Smooth muscle cell (in vitro differentiated cells): ENCODE data around the gene VCAN. TPM values are rescaled to one million over a fixed set of nuclear protein-coding genes. Genes with fewer than 3 reads are reported as not detected.

ENCODE experiments used
- DNase-seq: peaks from one replicate; lab custom pipeline; 2025; ENCODE audit not compliant: unreplicated experiment; lab: John Stamatoyannopoulos, UW
- H2AFZ ChIP-seq: fragments of 200-600 bp; sonication (generic); 2 replicates; pipeline ENCODE4 v1.6.0; 2016; ENCODE audit warnings: antibody characterized with exemption, low read depth, mild to moderate bottlenecking
- H3F3A ChIP-seq: fragments of 200-600 bp; sonication (generic); 2 replicates; pipeline ENCODE4 v1.6.0; 2017; ENCODE audit warnings: antibody characterized with exemption, low read depth
- H3K27ac ChIP-seq: fragments of 200-600 bp; sonication (generic); 2 replicates; pipeline ENCODE4 v1.5.1; 2016; ENCODE audit warnings: low read depth, mild to moderate bottlenecking
- H3K27me3 ChIP-seq: fragments of 200-600 bp; sonication (generic); 2 replicates; pipeline ENCODE4 v1.6.1; 2016; ENCODE audit warnings: low read depth, mild to moderate bottlenecking
- H3K36me3 ChIP-seq: fragments of 200-600 bp; sonication (generic); 2 replicates; pipeline ENCODE4 v1.5.1; 2016; ENCODE audit warnings: low read depth
- H3K4me1 ChIP-seq: fragments of 200-600 bp; sonication (generic); 2 replicates; pipeline ENCODE4 v1.5.1; 2016; ENCODE audit warnings: low read depth
- H3K4me2 ChIP-seq: fragments of 200-600 bp; sonication (generic); 2 replicates; pipeline ENCODE4 v1.6.0; 2016; ENCODE audit warnings: mild to moderate bottlenecking
- H3K4me3 ChIP-seq: fragments of 200-600 bp; sonication (generic); 2 replicates; pipeline ENCODE4 v1.5.1; 2016; ENCODE audit warnings: mild to moderate bottlenecking
- H3K79me2 ChIP-seq: fragments of 200-600 bp; sonication (generic); 2 replicates; pipeline ENCODE4 v1.6.0; 2016; ENCODE audit warnings: low read depth, mild to moderate bottlenecking
- H3K9ac ChIP-seq: fragments of 200-600 bp; sonication (generic); 2 replicates; pipeline ENCODE4 v1.6.0; 2016; ENCODE audit warnings: low read depth
- H3K9me3 ChIP-seq: fragments of 200-600 bp; sonication (generic); replicated peaks from 2 replicates; pipeline ENCODE4 v1.5.1; 2016; ENCODE audit warnings: low read depth
- H4K20me1 ChIP-seq: fragments of 200-600 bp; sonication (generic); 2 replicates; pipeline ENCODE4 v1.6.0; 2016; ENCODE audit warnings: low read depth
- CTCF ChIP-seq: fragments of 200-600 bp; sonication (generic); IDR thresholded peaks from 2 replicates; pipeline ENCODE4 v1.5.1; 2017; ENCODE audit warnings: borderline replicate concordance, mild to moderate bottlenecking, antibody characterized with exemption; ENCODE audit not compliant: insufficient read depth, poor library complexity, severe bottlenecking
- WGBS: methylation state at CpG from one replicate; pipeline ENCODE4 v1.1.7; 2016; ENCODE audit warnings: low lambda C conversion rate; 5-methylcytosine and 5-hydroxymethylcytosine counted together
- polyA plus RNA-seq: library from polyadenylated mRNA; unstranded; fragments of >200 nt; fragmentation: Nextera tagmentation; extraction: Ambion mirVana; gene quantifications from 2 replicates; pipeline ENCODE4 v1.2.1, GENCODE V29; 2016
- total RNA-seq: library from RNA; depleted of rRNA; stranded (reverse); fragments of >200 nt; gene quantifications from 2 replicates; pipeline ENCODE4 v1.2.3, GENCODE V29; 2014

Gene VCAN
- total and polyA plus RNA-seq, 2 experiments from 2014 or later: 702 to 2,724 TPM

GRCh38 chr5:83440826-83441225 lies 30.7 kb upstream of the VCAN start:
- WGBS: 97% methylated on average over 2 of the region's 2 CpGs
- no peaks in the 10 kb centered on the region for H3F3A ChIP-seq
- no peaks in the 10 kb centered on the region for H3K36me3 ChIP-seq
- H3K27ac ChIP-seq: no peak overlapping the region
- TF ChIP-seq CTCF: no peak
- no peaks in the 10 kb centered on the region for H3K79me2 ChIP-seq
- peaks cover 4% of the 10 kb centered on the region for H3K4me1 ChIP-seq
- no peak overlapping the region for H3K9ac ChIP-seq
- H2AFZ ChIP-seq: no peak overlapping the region
- H3K9me3 ChIP-seq: no peaks in the 10 kb centered on the region
- H3K4me2 ChIP-seq: no peak overlapping the region
- no peak overlapping the region for H3K4me3 ChIP-seq
- no peaks in the 10 kb centered on the region for H3K27me3 ChIP-seq
- DNase-seq: no peak
- H4K20me1 ChIP-seq: no peaks in the 10 kb centered on the region

- TF ChIP-seq CTCF: no peak
- H3K36me3 ChIP-seq: no peaks in the 10 kb centered on the region
- no peaks in the 10 kb centered on the region for H3K79me2 ChIP-seq
- no peak overlapping the region for H3K4me3 ChIP-seq
- H3K4me2 ChIP-seq: no peak overlapping the region
- peaks cover 4% of the 10 kb centered on the region for H3K4me1 ChIP-seq
- no peak overlapping the region for H3K9ac ChIP-seq
- H3K27me3 ChIP-seq: no peaks in the 10 kb centered on the region
- WGBS: 95% methylated on average over 4 of the region's 4 CpGs
- H2AFZ ChIP-seq: no peak overlapping the region
- H3K27ac ChIP-seq: no peak overlapping the region
- peaks cover 7% of the 10 kb centered on the region for H3F3A ChIP-seq
- no peak for DNase-seq
- H3K9me3 ChIP-seq: no peaks in the 10 kb centered on the region
- H4K20me1 ChIP-seq: no peaks in the 10 kb centered on the region
Observed at GRCh38 chr5:83441747-83442146, 29.8 kb upstream of the VCAN start.

DNA sequence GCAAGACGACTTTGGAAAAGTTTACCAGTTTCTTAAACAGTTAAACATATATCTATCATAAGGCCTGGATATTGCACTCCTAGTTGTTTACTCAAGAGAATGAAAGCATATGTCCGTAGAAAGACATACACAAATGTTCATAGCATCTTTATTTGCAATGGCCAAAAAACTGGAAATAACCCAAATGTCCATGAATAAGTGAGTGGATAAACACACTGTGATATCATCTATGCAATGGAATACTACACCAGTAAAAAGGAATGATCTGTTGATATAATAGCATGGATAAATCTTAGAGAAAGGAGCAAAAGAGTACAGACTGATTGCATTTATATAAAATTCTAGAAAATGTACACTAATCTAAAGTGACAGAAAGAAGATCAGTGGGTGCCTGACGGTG lies 28.0 kb upstream of the VCAN start:
- no peak overlapping the region for H3K9ac ChIP-seq

More for the DNA sequence above, 28.0 kb upstream of the VCAN start:
- peak overlapping the region; percentile 1 for H2AFZ ChIP-seq
- H3K27me3 ChIP-seq: no peaks in the 10 kb centered on the region
- H3K4me1 ChIP-seq: peaks cover 9% of the 10 kb centered on the region
- no peak for DNase-seq
- no peak for TF ChIP-seq CTCF
- no peak overlapping the region for H3K4me2 ChIP-seq
- no peaks in the 10 kb centered on the region for H3K36me3 ChIP-seq
- H3K9me3 ChIP-seq: no peaks in the 10 kb centered on the region
- no peak overlapping the region for H3K27ac ChIP-seq
- peaks cover 3% of the 10 kb centered on the region for H3K79me2 ChIP-seq
- no peak overlapping the region for H3K4me3 ChIP-seq
- no peaks in the 10 kb centered on the region for H4K20me1 ChIP-seq
- WGBS: 74% methylated on average over 3 of the region's 3 CpGs
- H3F3A ChIP-seq: peaks cover 12% of the 10 kb centered on the region
